ENCODE results near the gene AQR. TPM values are rescaled to one million over a fixed set of nuclear protein-coding genes. Genes with fewer than 3 reads are reported as not detected.

AQR gene
- total and polyA plus RNA-seq, 2 of the 13 experiments (the other 11 are each of a cell fraction or from before 2014, with no cell fraction given): 18.7 to 31.3 TPM

GRCh38 chr15:34988027-34988902 is 18.7 kb upstream of the AQR start, which contains the start of gene ZNF770 (continued):
- no peak for TF ChIP-seq BCLAF1 (IDR thresholded peaks at IDR 0.05)
- peak; percentile 95 for TF ChIP-seq ZXDC (CRISPR knock-in tag; IDR thresholded peaks at IDR 0.05)
- no peak for TF ChIP-seq ZBTB38 (CRISPR knock-in tag; IDR thresholded peaks at IDR 0.05)
- TF ChIP-seq NR2C2 (CRISPR knock-in tag; IDR thresholded peaks at IDR 0.05; ENCODE audit: borderline replicate concordance): peak; percentile 96
- TF ChIP-seq YEATS4 (CRISPR knock-in tag; IDR thresholded peaks at IDR 0.05; ENCODE audit: borderline replicate concordance): peak; percentile 98
- TF ChIP-seq NPAS2 (CRISPR knock-in tag; IDR thresholded peaks at IDR 0.05; ENCODE audit: borderline replicate concordance): no peak
- peak; percentile 45 for TF ChIP-seq RAD21 (CRISPR knock-in tag; IDR thresholded peaks at IDR 0.05)
- TF ChIP-seq, protein P1, sequence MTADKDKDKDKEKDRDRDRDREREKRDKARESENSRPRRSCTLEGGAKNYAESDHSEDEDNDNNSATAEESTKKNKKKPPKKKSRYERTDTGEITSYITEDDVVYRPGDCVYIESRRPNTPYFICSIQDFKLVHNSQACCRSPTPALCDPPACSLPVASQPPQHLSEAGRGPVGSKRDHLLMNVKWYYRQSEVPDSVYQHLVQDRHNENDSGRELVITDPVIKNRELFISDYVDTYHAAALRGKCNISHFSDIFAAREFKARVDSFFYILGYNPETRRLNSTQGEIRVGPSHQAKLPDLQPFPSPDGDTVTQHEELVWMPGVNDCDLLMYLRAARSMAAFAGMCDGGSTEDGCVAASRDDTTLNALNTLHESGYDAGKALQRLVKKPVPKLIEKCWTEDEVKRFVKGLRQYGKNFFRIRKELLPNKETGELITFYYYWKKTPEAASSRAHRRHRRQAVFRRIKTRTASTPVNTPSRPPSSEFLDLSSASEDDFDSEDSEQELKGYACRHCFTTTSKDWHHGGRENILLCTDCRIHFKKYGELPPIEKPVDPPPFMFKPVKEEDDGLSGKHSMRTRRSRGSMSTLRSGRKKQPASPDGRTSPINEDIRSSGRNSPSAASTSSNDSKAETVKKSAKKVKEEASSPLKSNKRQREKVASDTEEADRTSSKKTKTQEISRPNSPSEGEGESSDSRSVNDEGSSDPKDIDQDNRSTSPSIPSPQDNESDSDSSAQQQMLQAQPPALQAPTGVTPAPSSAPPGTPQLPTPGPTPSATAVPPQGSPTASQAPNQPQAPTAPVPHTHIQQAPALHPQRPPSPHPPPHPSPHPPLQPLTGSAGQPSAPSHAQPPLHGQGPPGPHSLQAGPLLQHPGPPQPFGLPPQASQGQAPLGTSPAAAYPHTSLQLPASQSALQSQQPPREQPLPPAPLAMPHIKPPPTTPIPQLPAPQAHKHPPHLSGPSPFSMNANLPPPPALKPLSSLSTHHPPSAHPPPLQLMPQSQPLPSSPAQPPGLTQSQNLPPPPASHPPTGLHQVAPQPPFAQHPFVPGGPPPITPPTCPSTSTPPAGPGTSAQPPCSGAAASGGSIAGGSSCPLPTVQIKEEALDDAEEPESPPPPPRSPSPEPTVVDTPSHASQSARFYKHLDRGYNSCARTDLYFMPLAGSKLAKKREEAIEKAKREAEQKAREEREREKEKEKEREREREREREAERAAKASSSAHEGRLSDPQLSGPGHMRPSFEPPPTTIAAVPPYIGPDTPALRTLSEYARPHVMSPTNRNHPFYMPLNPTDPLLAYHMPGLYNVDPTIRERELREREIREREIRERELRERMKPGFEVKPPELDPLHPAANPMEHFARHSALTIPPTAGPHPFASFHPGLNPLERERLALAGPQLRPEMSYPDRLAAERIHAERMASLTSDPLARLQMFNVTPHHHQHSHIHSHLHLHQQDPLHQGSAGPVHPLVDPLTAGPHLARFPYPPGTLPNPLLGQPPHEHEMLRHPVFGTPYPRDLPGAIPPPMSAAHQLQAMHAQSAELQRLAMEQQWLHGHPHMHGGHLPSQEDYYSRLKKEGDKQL (CRISPR knock-in tag; IDR thresholded peaks at IDR 0.05; ENCODE audit: low read depth): no peak
- TF ChIP-seq TMF1 (CRISPR knock-in tag; IDR thresholded peaks at IDR 0.05; ENCODE audit: low read depth): peak; percentile 94
- TF ChIP-seq SUZ12 (IDR thresholded peaks at IDR 0.05; ENCODE audit: low read depth, low read length): no peak
- 0 out of 2 replicates have a peak, but pooled peaks have one; percentile 58 for TF ChIP-seq ZNF713 (CRISPR knock-in tag; IDR thresholded peaks at IDR 0.05)
- peak; percentile 69 for TF ChIP-seq ZNF782 (CRISPR knock-in tag; IDR thresholded peaks at IDR 0.05; ENCODE audit: borderline replicate concordance)
- TF ChIP-seq SNAPC2 (CRISPR knock-in tag; IDR thresholded peaks at IDR 0.05): peak; percentile 71
- TF ChIP-seq TBX3 (IDR thresholded peaks at IDR 0.05; ENCODE audit: borderline replicate concordance): no peak
- 0 out of 2 replicates have a peak, but pooled peaks have one; percentile 55 for TF ChIP-seq JUND (CRISPR knock-in tag; IDR thresholded peaks at IDR 0.05)
- TF ChIP-seq ZSCAN25 (CRISPR knock-in tag; IDR thresholded peaks at IDR 0.05): peak; percentile 89
- TF ChIP-seq GATAD2A (CRISPR knock-in tag; IDR thresholded peaks at IDR 0.05): 0 out of 2 replicates have a peak, but pooled peaks have one; percentile 16
- TF ChIP-seq RBM22 (optimal IDR thresholded peaks at IDR 0.05; ENCODE audit: low read length): no peak
- TF ChIP-seq ZNF225 (CRISPR knock-in tag; IDR thresholded peaks at IDR 0.05): peak; percentile 74; the same call in 1 of the 2 replicates
